ENCODE data around the gene DIP2C. TPM values are rescaled to one million over a fixed set of nuclear protein-coding genes. Genes with fewer than 3 reads are reported as not detected.
A peak's percentile ranks its signal among the peaks of the same experiment; 100 is the strongest.
"Not testable (repeated sequence)": the region's sequence is repeated elsewhere in the genome, so short reads cannot be mapped to it uniquely, and the experiment has no call there.

DIP2C gene
- total RNA-seq, 2 experiments from 2014 or later: 2.0 to 2.3 TPM

DNA sequence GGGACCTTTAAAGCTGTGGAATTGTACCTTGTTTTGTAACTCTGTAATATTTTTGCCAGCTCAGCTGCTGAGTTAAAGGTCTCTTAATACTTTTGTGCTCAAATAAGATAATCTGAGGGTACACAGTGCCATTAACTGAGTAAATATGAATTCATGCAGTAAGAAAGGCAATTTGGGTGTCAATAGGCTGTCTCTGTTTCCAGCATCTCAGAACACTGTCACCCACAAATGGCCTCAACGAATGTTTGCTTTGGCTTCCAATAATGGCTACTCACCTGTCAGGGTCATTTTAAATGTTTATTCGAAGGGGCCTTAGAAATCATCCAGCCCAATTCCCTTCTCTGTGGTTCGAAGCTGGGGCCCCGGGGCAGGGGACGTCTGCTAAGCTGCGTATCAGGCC lies 328.8 kb downstream of the DIP2C start:
- no peak for DNase-seq
- Mint-ChIP-seq H3K36me3 (ENCODE audit: low read depth) (no peaks in the 10 kb centered on the region), H3K4me3 (no peak overlapping the region), H3K4me1 (no peaks in the 10 kb centered on the region), H3K27me3 (no peaks in the 10 kb centered on the region), H3K27ac (no peak overlapping the region), H3K9me3 (no peaks in the 10 kb centered on the region)
- ChIA-PET CTCF (interaction anchor here (1.4 kb wide), 1 partner anchor 9 kb away, joined by 4 read pairs; no protein-coding TSS in a partner anchor), POLR2A (no interaction called here)

DNA sequence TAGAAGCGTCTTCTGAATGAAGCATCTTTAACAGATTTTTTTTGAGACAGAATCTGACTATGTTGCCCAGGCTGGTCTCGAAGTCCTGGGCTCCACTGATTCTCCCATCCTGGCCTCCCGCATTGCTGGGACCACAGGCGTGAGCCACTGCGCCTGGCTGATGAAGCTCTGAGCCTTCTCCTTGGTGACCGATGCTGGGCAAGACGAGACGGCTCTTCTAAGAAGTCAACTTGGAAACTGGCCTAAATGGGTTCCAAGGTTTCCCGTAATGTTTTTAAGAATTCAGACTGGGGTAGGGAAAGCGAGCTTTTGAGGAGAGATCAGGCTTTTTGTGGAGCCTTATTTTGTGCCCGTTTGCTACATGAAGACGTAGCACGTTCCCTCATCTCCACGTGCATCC lies 329.7 kb downstream of the DIP2C start:
- CTCF ChIA-PET: interaction anchor here (0.8 kb wide), 1 partner anchor 12 kb away, joined by 3 read pairs; no protein-coding TSS in a partner anchor
- no peak for DNase-seq
- Mint-ChIP-seq H3K4me1 (no peaks in the 10 kb centered on the region), H3K4me3 (no peak overlapping the region), H3K9me3 (no peaks in the 10 kb centered on the region), H3K27me3 (no peaks in the 10 kb centered on the region), H3K27ac (no peak overlapping the region), H3K36me3 (ENCODE audit: low read depth) (no peaks in the 10 kb centered on the region)
- POLR2A ChIA-PET: no interaction called here

GRCh38 chr10:359093-359492 lies 330.4 kb downstream of the DIP2C start:
- H3K36me3 Mint-ChIP-seq (ENCODE audit: low read depth): no peaks in the 10 kb centered on the region
- no peaks in the 10 kb centered on the region for H3K27me3 Mint-ChIP-seq
- ChIA-PET POLR2A (no interaction called here), CTCF (no interaction called here)
- no peak overlapping the region for H3K4me3 Mint-ChIP-seq
- H3K27ac Mint-ChIP-seq: no peak overlapping the region
- no peaks in the 10 kb centered on the region for H3K4me1 Mint-ChIP-seq
- H3K9me3 Mint-ChIP-seq: no peaks in the 10 kb centered on the region
- DNase-seq: no peak

GRCh38 chr10:357201-357950 lies 332.1 kb downstream of the DIP2C start:
- Mint-ChIP-seq H3K4me3 (no peak overlapping the region), H3K27me3 (no peaks in the 10 kb centered on the region), H3K4me1 (peaks cover 4% of the 10 kb centered on the region), H3K36me3 (ENCODE audit: low read depth) (no peaks in the 10 kb centered on the region), H3K9me3 (no peaks in the 10 kb centered on the region), H3K27ac (no peak overlapping the region)
- ChIA-PET POLR2A (no interaction called here), CTCF (no interaction called here)
- no peak for DNase-seq

DNA sequence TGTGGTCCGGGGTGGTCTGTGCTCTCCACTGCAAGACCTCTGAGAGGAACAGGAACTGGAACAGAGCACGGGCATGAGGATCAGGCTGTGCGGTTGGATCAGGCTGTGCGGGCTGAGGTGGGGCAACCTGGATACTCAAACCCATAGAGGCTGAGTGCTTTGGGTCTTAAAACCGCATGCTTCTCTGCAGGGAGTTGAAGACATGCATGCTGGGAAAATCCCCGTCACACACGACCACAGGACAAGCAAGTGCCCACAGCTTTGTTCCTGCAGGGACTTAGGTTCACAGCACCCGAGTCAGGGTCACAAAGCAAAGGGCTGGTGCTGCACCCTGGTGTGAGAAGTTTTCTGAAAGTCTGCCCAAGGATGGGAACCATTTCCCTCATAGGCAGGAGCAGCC lies 333.0 kb downstream of the DIP2C start:
- Mint-ChIP-seq H3K27me3 (no peaks in the 10 kb centered on the region), H3K4me3 (no peak overlapping the region), H3K27ac (no peak overlapping the region), H3K4me1 (peaks cover 12% of the 10 kb centered on the region), H3K36me3 (ENCODE audit: low read depth) (no peaks in the 10 kb centered on the region), H3K9me3 (no peaks in the 10 kb centered on the region)
- ChIA-PET POLR2A (no interaction called here), CTCF (no interaction called here)
- no peak for DNase-seq

GRCh38 chr10:354901-355617 lies 334.4 kb downstream of the DIP2C start:
- H3K4me3 Mint-ChIP-seq: no peak overlapping the region
- no peak overlapping the region for H3K27ac Mint-ChIP-seq
- H3K9me3 Mint-ChIP-seq: no peaks in the 10 kb centered on the region
- no peak for DNase-seq
- no peaks in the 10 kb centered on the region for H3K27me3 Mint-ChIP-seq
- no peaks in the 10 kb centered on the region for H3K36me3 Mint-ChIP-seq (ENCODE audit: low read depth)
- ChIA-PET CTCF (interaction anchor here (0.9 kb wide), 1 partner anchor 13 kb away, joined by 3 read pairs; no protein-coding TSS in a partner anchor), POLR2A (no interaction called here)
- peaks cover 14% of the 10 kb centered on the region for H3K4me1 Mint-ChIP-seq

- H3K4me3 Mint-ChIP-seq: no peak overlapping the region
- ChIA-PET POLR2A (no interaction called here), CTCF (interaction anchor here (0.6 kb wide), 1 partner anchor 11 kb away, joined by 6 read pairs; no protein-coding TSS in a partner anchor)
- H3K27me3 Mint-ChIP-seq: no peaks in the 10 kb centered on the region
- H3K9me3 Mint-ChIP-seq: no peaks in the 10 kb centered on the region
- DNase-seq: no peak
- peaks cover 14% of the 10 kb centered on the region for H3K4me1 Mint-ChIP-seq
- no peaks in the 10 kb centered on the region for H3K36me3 Mint-ChIP-seq (ENCODE audit: low read depth)
- H3K27ac Mint-ChIP-seq: no peak overlapping the region
Observed at GRCh38 chr10:352476-353235, 336.8 kb downstream of the DIP2C start.

DNA sequence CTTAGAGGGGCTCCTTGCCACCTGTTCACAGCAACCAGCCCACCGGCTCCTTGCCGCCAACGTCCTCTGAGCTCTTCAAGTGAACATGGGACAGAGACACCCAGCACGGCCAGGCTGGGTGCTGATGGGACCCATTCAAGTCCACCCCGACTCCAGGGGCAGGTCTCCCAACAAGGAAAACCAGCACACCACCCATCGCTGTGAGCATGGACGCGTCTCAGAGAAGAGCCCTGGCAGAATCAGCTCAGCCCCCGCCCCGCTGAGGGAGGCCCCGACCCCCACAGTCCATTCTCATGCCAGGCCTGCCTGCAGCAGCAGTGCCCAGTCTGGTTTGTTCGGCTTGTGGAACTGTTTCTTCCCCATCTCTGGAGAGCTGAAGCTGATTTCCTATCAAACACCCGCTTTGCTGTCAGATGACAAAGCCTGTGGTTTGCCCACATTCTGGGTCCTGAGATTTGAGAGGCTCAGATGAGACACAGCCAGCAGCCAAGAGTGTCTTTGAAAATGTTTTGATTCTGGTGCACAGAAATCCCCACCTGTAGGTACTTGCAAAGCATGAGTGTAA lies 337.6 kb downstream of the DIP2C start:
- no peaks in the 10 kb centered on the region for H3K9me3 Mint-ChIP-seq
- CTCF ChIA-PET: interaction anchor here (0.6 kb wide), 2 partner anchors 10 to 727 kb away, joined by 5 to 6 read pairs; no protein-coding TSS in a partner anchor
- H3K27me3 Mint-ChIP-seq: no peaks in the 10 kb centered on the region
- no peak overlapping the region for H3K4me3 Mint-ChIP-seq
- no peaks in the 10 kb centered on the region for H3K36me3 Mint-ChIP-seq (ENCODE audit: low read depth)
- peaks cover 14% of the 10 kb centered on the region for H3K4me1 Mint-ChIP-seq
- peak overlapping the region; percentile 16 for H3K27ac Mint-ChIP-seq
- peak; percentile 43 for DNase-seq
- POLR2A ChIA-PET: no interaction called here

DNA sequence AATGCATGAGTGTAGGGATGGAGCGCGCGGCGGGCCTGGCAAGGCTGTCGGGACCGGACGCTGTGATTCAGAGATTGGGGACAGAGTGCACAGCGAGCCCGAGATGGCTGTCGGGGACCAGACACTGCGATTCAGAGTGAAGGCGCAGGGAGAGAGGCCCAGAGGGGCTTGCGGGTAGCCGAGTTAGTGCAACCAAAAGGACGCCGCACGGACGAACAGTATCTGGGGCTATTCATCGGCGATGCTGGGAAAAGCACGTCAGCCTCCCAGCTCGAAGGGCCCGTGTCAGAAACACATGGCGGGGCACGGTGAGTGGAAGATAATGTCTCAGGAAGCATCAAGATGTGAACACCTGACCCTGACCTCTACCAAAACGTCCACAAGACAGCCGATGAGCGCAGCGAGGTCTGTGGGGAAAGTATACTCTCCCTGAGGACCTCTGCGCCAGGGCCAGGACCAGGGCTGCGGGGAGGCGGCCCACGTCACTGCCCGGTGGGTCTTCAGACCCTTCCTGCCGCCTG lies 338.4 kb downstream of the DIP2C start:
- Mint-ChIP-seq H3K36me3 (ENCODE audit: low read depth) (no peaks in the 10 kb centered on the region), H3K27ac (no peak overlapping the region), H3K27me3 (no peaks in the 10 kb centered on the region), H3K4me1 (peaks cover 14% of the 10 kb centered on the region), H3K4me3 (no peak overlapping the region), H3K9me3 (no peaks in the 10 kb centered on the region)
- POLR2A ChIA-PET: no interaction called here
- no peak for DNase-seq
- CTCF ChIA-PET: interaction anchor here (0.6 kb wide), 1 partner anchor 243 kb away, joined by 3 read pairs; no protein-coding TSS in a partner anchor

GRCh38 chr10:349081-349480 lies 340.4 kb downstream of the DIP2C start:
- POLR2A ChIA-PET: no interaction called here
- Mint-ChIP-seq H3K4me1 (peaks cover 14% of the 10 kb centered on the region), H3K27ac (no peak overlapping the region), H3K36me3 (ENCODE audit: low read depth) (no peaks in the 10 kb centered on the region), H3K4me3 (no peak overlapping the region), H3K27me3 (no peaks in the 10 kb centered on the region), H3K9me3 (no peaks in the 10 kb centered on the region)
- CTCF ChIA-PET: no interaction called here
- DNase-seq: no peak

DNA sequence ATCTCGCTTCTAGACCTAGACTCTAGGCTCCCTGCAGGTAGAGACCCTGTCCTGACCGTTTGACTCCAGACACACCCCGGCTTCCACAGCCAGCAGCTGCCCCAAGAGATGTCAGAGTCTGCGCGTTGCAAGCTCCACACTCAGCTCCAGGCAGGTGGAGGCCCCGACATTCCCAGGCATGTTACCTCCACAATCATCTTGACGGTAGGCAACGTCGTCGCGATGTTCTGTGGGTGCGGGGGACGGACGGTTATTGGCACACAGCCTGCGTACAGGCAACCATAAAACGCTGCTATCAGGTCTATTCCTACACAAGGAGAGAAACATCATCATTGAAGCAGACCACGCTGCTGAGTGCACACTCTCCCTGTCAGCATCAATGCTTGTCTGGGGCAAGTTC lies 341.0 kb downstream of the DIP2C start:
- no peak overlapping the region for H3K27ac Mint-ChIP-seq
- H3K4me3 Mint-ChIP-seq: no peak overlapping the region
- POLR2A ChIA-PET: no interaction called here
- CTCF ChIA-PET: no interaction called here
- no peaks in the 10 kb centered on the region for H3K27me3 Mint-ChIP-seq
- H3K4me1 Mint-ChIP-seq: peaks cover 14% of the 10 kb centered on the region
- no peak for DNase-seq
- H3K36me3 Mint-ChIP-seq (ENCODE audit: low read depth): no peaks in the 10 kb centered on the region
- H3K9me3 Mint-ChIP-seq: no peaks in the 10 kb centered on the region

DNA sequence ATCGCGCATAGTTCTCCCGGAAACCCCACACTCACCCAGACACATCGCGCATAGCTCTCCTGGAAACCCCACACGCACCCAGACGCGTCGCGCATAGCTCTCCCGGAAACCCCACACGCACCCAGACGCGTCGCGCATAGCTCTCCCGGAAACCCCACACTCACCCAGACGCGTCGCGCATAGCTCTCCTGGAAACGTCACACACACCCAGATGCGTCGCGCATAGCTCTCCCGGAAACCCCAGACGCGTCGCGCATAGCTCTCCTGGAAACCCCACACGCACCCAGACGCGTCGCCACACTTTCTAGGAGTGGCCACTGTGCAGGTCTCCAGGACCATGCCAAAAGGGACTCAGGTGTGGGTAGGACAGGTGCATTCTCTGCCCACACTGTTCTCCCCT lies 341.7 kb downstream of the DIP2C start:
- H3K36me3 Mint-ChIP-seq (ENCODE audit: low read depth); CTCF ChIA-PET; H3K27ac Mint-ChIP-seq; DNase-seq; H3K27me3 Mint-ChIP-seq; H3K9me3 Mint-ChIP-seq; H3K4me3 Mint-ChIP-seq; POLR2A ChIA-PET: not testable (repeated sequence)
- H3K4me1 Mint-ChIP-seq: peaks cover 13% of the 10 kb centered on the region

DNA sequence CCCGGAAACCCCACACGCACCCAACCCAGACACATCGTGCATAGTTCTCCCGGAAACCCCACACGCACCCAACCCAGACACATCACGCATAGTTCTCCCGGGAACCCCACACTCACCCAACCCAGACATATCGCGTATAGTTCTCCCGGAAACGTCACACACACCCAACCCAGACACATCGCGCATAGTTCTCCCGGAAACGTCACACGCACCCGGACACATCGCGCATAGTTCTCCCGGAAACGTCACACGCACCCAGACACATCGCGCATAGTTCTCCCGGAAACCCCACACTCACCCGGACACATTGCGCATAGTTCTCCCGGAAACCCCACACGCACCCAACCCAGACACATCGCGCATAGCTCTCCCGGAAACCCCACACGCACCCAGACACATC lies 342.3 kb downstream of the DIP2C start:
- H3K4me1 Mint-ChIP-seq; H3K9me3 Mint-ChIP-seq; H3K36me3 Mint-ChIP-seq (ENCODE audit: low read depth); POLR2A ChIA-PET; CTCF ChIA-PET; H3K4me3 Mint-ChIP-seq; H3K27ac Mint-ChIP-seq; H3K27me3 Mint-ChIP-seq; DNase-seq: not testable (repeated sequence)

All from activated CD4-positive, alpha-beta T cell treated with anti-CD3 and anti-CD28 coated beads, Interleukin-2, amount 10 ng/mL, durations not matched to agents 7 days and 5 days (primary cell).